ENCODE measurements around the gene RAPH1.
"Not testable (repeated sequence)": the region's sequence is repeated elsewhere in the genome, so short reads cannot be mapped to it uniquely, and the experiment has no call there.

RAPH1 gene

GRCh38 chr2:203559641-203560040, 24.5 kb upstream of the RAPH1 start:
- H3K9ac ChIP-seq (ENCODE audit: insufficient read length): no peak overlapping the region
- DNase-seq (ENCODE audit: low read depth, low spot score): no peak
- TF ChIP-seq EZH2 (IDR thresholded peaks at IDR 0.05) (no peak), POLR2AphosphoS5 (IDR thresholded peaks at IDR 0.05; ENCODE audit: borderline replicate concordance, low read depth, low read length) (no peak), FOXP2 (optimal IDR thresholded peaks at IDR 0.05; ENCODE audit: control extremely low read depth, extremely low read length, insufficient read depth) (no peak)
- no peaks in the 10 kb centered on the region for H3K36me3 ChIP-seq (ENCODE audit: insufficient read depth, low read length)
- no peaks in the 10 kb centered on the region for H3K9me3 ChIP-seq (ENCODE audit: low read depth, low read length)
- H3K4me3 ChIP-seq: no peak overlapping the region
- H3K27ac ChIP-seq: no peak overlapping the region

GRCh38 chr2:203553784-203554183, 18.7 kb upstream of the RAPH1 start:
- no peak for TF ChIP-seq EZH2 (IDR thresholded peaks at IDR 0.05)

GRCh38 chr2:203551778-203552177, 16.7 kb upstream of the RAPH1 start:
- no peak for TF ChIP-seq EZH2 (IDR thresholded peaks at IDR 0.05)
- no peak for TF ChIP-seq POLR2AphosphoS5 (IDR thresholded peaks at IDR 0.05; ENCODE audit: borderline replicate concordance, low read depth, low read length)
- no peak for TF ChIP-seq FOXP2 (optimal IDR thresholded peaks at IDR 0.05; ENCODE audit: control extremely low read depth, extremely low read length, insufficient read depth)
- peak; percentile 58 for DNase-seq (ENCODE audit: low read depth, low spot score)

More at GRCh38 chr2:203553784-203554183, 18.7 kb upstream of the RAPH1 start:
- Histone ChIP-seq H3K36me3 (ENCODE audit: insufficient read depth, low read length) (no peaks in the 10 kb centered on the region), H3K9me3 (ENCODE audit: low read depth, low read length) (no peaks in the 10 kb centered on the region), H3K9ac (ENCODE audit: insufficient read length) (no peak overlapping the region), H3K4me3 (no peak overlapping the region), H3K27ac (no peak overlapping the region)
- no peak for DNase-seq (ENCODE audit: low read depth, low spot score)

GRCh38 chr2:203550266-203550665, 15.2 kb upstream of the RAPH1 start:
- Histone ChIP-seq H3K9me3 (ENCODE audit: low read depth, low read length) (no peaks in the 10 kb centered on the region), H3K4me3 (no peak overlapping the region), H3K27ac (0 out of 2 replicates have a peak overlapping the region, but pooled peaks have one; percentile 1), H3K36me3 (ENCODE audit: insufficient read depth, low read length) (no peaks in the 10 kb centered on the region), H3K9ac (ENCODE audit: insufficient read length) (no peak overlapping the region)
- no peak for DNase-seq (ENCODE audit: low read depth, low spot score)
- TF ChIP-seq EZH2 (IDR thresholded peaks at IDR 0.05) (no peak), POLR2AphosphoS5 (IDR thresholded peaks at IDR 0.05; ENCODE audit: borderline replicate concordance, low read depth, low read length) (no peak), FOXP2 (optimal IDR thresholded peaks at IDR 0.05; ENCODE audit: control extremely low read depth, extremely low read length, insufficient read depth) (no peak)

More at GRCh38 chr2:203551778-203552177, 16.7 kb upstream of the RAPH1 start:
- no peaks in the 10 kb centered on the region for H3K9me3 ChIP-seq (ENCODE audit: low read depth, low read length)
- peak overlapping the region; percentile 91 for H3K27ac ChIP-seq
- peak overlapping the region; percentile 42 for H3K4me3 ChIP-seq
- no peaks in the 10 kb centered on the region for H3K36me3 ChIP-seq (ENCODE audit: insufficient read depth, low read length)
- no peak overlapping the region for H3K9ac ChIP-seq (ENCODE audit: insufficient read length)

- TF ChIP-seq FOXP2 (optimal IDR thresholded peaks at IDR 0.05; ENCODE audit: control extremely low read depth, extremely low read length, insufficient read depth): no peak
- TF ChIP-seq POLR2AphosphoS5 (IDR thresholded peaks at IDR 0.05; ENCODE audit: borderline replicate concordance, low read depth, low read length): no peak
- TF ChIP-seq EZH2 (IDR thresholded peaks at IDR 0.05): no peak
- H3K27ac ChIP-seq: peak overlapping the region; percentile 89
- no peak for DNase-seq (ENCODE audit: low read depth, low spot score)
- H3K36me3 ChIP-seq (ENCODE audit: insufficient read depth, low read length): no peaks in the 10 kb centered on the region
- no peak overlapping the region for H3K9ac ChIP-seq (ENCODE audit: insufficient read length)
- peak overlapping the region; percentile 51 for H3K4me3 ChIP-seq
- H3K9me3 ChIP-seq (ENCODE audit: low read depth, low read length): no peaks in the 10 kb centered on the region
Observed at GRCh38 chr2:203549406-203549805, 14.3 kb upstream of the RAPH1 start.

- TF ChIP-seq FOXP2 (optimal IDR thresholded peaks at IDR 0.05; ENCODE audit: control extremely low read depth, extremely low read length, insufficient read depth) (no peak), POLR2AphosphoS5 (IDR thresholded peaks at IDR 0.05; ENCODE audit: borderline replicate concordance, low read depth, low read length) (peak; percentile 47; the same call in 1 of the 2 replicates)
- H3K27ac ChIP-seq: peak overlapping the region; percentile 89
- DNase-seq (ENCODE audit: low read depth, low spot score): no peak
- peak overlapping the region; percentile 51 for H3K4me3 ChIP-seq
- H3K36me3 ChIP-seq (ENCODE audit: insufficient read depth, low read length): no peaks in the 10 kb centered on the region
- no peaks in the 10 kb centered on the region for H3K9me3 ChIP-seq (ENCODE audit: low read depth, low read length)
- H3K9ac ChIP-seq (ENCODE audit: insufficient read length): no peak overlapping the region
Observed at GRCh38 chr2:203548887-203549286, 13.8 kb upstream of the RAPH1 start.

- Histone ChIP-seq H3K9me3 (ENCODE audit: low read depth, low read length) (no peaks in the 10 kb centered on the region), H3K9ac (ENCODE audit: insufficient read length) (no peak overlapping the region), H3K27ac (no peak overlapping the region), H3K4me3 (no peak overlapping the region), H3K36me3 (ENCODE audit: insufficient read depth, low read length) (no peaks in the 10 kb centered on the region)
- DNase-seq (ENCODE audit: low read depth, low spot score): no peak
- TF ChIP-seq POLR2AphosphoS5 (IDR thresholded peaks at IDR 0.05; ENCODE audit: borderline replicate concordance, low read depth, low read length) (no peak), EZH2 (IDR thresholded peaks at IDR 0.05) (no peak), FOXP2 (optimal IDR thresholded peaks at IDR 0.05; ENCODE audit: control extremely low read depth, extremely low read length, insufficient read depth) (no peak)
Observed at GRCh38 chr2:203547356-203547755, 12.3 kb upstream of the RAPH1 start.

- Histone ChIP-seq H3K36me3 (ENCODE audit: insufficient read depth, low read length) (no peaks in the 10 kb centered on the region), H3K4me3 (no peak overlapping the region), H3K27ac (no peak overlapping the region), H3K9ac (ENCODE audit: insufficient read length) (no peak overlapping the region), H3K9me3 (ENCODE audit: low read depth, low read length) (no peaks in the 10 kb centered on the region)
- DNase-seq (ENCODE audit: low read depth, low spot score): no peak
- TF ChIP-seq EZH2 (IDR thresholded peaks at IDR 0.05) (no peak), POLR2AphosphoS5 (IDR thresholded peaks at IDR 0.05; ENCODE audit: borderline replicate concordance, low read depth, low read length) (no peak), FOXP2 (optimal IDR thresholded peaks at IDR 0.05; ENCODE audit: control extremely low read depth, extremely low read length, insufficient read depth) (no peak)
Observed at GRCh38 chr2:203544402-203544801, 9.3 kb upstream of the RAPH1 start.

GRCh38 chr2:203543898-203544328, 8.8 kb upstream of the RAPH1 start:
- Histone ChIP-seq H3K9me3 (ENCODE audit: low read depth, low read length) (no peaks in the 10 kb centered on the region), H3K27ac (no peak overlapping the region), H3K9ac (ENCODE audit: insufficient read length) (no peak overlapping the region), H3K36me3 (ENCODE audit: insufficient read depth, low read length) (no peaks in the 10 kb centered on the region), H3K4me3 (no peak overlapping the region)
- TF ChIP-seq EZH2 (IDR thresholded peaks at IDR 0.05) (no peak), FOXP2 (optimal IDR thresholded peaks at IDR 0.05; ENCODE audit: control extremely low read depth, extremely low read length, insufficient read depth) (no peak), POLR2AphosphoS5 (IDR thresholded peaks at IDR 0.05; ENCODE audit: borderline replicate concordance, low read depth, low read length) (no peak)
- DNase-seq (ENCODE audit: low read depth, low spot score): no peak

- H3K27ac ChIP-seq; DNase-seq (ENCODE audit: low read depth, low spot score); H3K9me3 ChIP-seq (ENCODE audit: low read depth, low read length): not testable (repeated sequence)
Observed at GRCh38 chr2:203540598-203540997, 5.5 kb upstream of the RAPH1 start.

GRCh38 chr2:203538237-203538636, 3.1 kb upstream of the RAPH1 start:
- H3K9ac ChIP-seq (ENCODE audit: insufficient read length); H3K9me3 ChIP-seq (ENCODE audit: low read depth, low read length); DNase-seq (ENCODE audit: low read depth, low spot score); H3K4me3 ChIP-seq; H3K27ac ChIP-seq; H3K36me3 ChIP-seq (ENCODE audit: insufficient read depth, low read length): not testable (repeated sequence)

More at GRCh38 chr2:203540598-203540997, 5.5 kb upstream of the RAPH1 start:
- H3K36me3 ChIP-seq (ENCODE audit: insufficient read depth, low read length); H3K9ac ChIP-seq (ENCODE audit: insufficient read length); H3K4me3 ChIP-seq: not testable (repeated sequence)

GRCh38 chr2:203536586-203536951, 1.5 kb upstream of the RAPH1 start:
- H3K27ac ChIP-seq; DNase-seq (ENCODE audit: low read depth, low spot score); H3K9ac ChIP-seq (ENCODE audit: insufficient read length); H3K9me3 ChIP-seq (ENCODE audit: low read depth, low read length); H3K4me3 ChIP-seq; H3K36me3 ChIP-seq (ENCODE audit: insufficient read depth, low read length): not testable (repeated sequence)
